ENCODE measurements around the gene EZH2.

The EZH2 gene

DNA sequence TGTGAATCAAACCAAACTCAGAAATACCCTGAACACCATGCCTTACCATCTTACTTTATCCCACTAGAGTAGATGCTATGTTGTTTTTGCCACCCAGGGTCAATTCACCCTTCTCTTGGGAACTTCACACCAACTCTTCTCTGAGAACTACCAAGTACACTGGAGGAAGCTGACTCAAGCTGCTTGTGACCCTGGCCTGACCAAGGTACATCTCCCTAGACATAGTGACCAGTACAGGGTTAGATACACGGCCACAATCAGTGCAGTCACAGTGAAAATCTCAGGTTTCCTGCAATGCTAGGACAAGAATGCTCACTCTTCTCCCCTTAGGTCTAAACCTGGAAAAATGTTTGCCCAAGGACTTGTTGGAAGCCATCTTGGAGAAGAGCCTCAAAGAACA is 31.8 kb downstream of the EZH2 start:
- no peak for DNase-seq

DNA sequence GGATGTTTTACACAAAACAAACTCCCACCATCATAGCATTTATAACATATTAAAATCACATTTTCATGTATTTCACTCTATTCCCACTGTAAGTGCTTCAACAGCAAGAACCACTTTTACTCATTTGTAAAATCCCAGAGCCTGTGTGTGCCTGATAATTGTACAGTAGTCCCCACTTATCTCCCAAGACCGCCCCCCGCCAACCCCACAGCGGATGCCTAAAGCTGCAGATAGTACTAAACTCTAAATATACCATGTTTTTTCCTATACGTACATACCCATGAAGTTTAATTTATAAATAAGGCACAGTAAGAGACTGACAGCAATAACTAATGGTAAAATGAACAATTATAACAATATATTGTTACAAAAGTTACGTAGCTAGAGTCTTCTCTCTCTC is 33.5 kb downstream of the EZH2 start:
- no peak for DNase-seq

DNA sequence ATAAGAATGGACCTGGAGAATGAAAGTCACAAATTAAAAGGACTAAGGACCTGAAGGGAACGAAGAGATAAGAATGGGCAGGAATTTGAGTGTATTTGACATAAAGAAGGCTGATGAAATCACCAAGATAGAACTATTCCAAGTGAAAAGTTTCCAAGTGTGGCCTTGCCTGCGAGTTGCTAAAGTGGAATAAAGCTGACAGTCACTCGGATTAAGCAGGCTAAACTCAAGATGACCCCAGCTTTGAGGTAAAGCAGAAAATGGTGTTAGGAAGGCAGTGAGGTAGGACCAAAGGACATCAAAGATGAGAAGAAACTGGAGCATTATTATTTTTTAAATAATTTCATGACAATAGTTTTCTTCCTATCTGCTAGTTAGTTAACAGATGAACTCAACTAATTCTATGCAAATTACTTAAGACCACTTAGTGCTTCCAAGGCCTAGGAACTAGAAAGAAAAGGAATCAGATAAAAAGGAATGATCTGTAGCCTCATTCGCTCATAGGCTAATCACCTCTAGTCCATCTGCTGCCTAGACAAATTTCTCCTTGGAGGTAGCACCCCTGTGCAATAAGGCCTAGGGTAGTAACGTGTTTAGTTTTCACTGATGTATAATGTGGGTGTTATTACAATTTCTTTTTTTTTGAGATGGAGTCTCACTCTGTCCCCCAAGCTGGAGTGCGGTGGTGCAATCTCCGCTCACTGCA is 34.5 kb downstream of the EZH2 start:
- DNase-seq: no peak

DNA sequence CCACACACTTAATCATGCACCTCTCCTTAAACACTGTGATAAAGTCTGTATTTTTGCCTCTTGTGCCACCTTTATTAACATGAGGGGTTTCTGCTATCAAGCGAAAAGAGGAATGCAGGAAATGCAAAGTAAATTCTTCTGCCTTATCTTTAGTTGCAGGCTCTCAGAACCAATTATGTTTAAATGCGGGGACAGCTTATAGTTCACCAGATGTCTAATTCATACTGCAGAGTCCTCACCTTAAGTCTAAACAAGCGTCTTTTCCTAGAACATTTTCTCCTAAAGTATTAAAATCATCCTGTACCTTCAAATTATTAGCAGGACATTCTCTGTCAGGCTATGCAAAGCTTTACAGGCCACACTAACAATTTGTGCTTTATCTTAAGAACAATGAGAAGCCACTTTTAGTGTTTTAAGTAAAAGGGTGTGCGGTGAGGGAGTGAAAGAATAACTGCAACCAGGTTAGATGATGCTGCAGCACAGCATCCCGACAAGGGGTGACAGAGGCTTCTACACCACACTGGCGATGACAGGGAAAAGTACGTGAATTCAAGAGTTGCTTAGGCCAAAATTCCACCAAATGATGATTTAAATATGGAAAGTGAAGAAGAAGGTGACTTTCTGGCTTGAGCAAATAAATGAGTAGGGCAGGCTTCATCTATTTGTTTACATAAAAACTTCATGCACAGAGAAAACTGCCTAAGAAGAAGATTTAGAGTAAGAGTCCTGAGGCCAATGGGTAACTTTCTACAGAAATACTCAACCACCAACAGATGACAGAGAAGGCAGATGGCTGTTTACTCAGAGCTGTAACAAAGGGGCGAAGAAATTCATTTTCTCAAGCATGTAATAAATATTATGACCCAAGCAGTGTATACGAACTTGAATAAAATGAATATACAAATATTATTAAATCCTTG is 36.0 kb downstream of the EZH2 start:
- DNase-seq: no peak

DNA sequence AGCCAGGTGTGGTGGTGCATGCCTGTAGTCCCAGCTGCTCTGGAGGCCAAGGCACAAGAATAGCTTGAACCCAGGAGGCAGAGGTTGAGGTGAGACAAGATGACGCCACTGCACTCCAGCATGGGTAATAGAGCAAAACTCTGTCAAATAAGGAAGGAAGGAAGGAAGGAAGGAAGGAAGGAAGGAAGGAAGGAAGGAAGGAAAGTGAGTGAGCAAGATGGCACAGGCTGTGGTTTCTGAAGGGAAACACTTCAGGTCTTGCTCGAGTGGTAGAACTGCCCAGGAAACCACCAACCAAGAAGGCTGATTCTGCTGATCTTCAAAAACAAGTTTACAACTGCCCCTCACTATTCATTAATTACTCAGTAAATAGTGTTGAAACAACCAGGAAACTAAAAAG is 45.2 kb downstream of the EZH2 start:
- DNase-seq: no peak

DNA sequence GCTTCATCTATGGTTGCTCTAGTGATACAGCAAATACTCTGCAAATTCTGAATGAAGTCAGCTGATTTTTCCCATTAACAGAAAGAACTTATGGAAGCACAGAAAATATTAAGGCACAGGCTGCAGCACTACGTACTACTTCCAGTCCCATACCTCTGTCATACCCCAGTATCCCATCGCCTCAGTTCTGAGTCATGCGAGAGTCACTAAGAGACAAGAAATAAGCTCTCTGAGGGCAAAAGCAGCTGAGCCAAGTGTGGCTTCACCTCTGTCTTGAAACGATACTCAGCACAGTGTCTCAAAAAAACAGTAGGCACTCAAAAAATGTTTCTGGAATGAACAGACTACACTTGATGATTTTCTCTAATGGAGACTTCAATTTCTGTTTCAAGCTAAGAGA is 48.2 kb downstream of the EZH2 start:
- no peak for DNase-seq

DNA sequence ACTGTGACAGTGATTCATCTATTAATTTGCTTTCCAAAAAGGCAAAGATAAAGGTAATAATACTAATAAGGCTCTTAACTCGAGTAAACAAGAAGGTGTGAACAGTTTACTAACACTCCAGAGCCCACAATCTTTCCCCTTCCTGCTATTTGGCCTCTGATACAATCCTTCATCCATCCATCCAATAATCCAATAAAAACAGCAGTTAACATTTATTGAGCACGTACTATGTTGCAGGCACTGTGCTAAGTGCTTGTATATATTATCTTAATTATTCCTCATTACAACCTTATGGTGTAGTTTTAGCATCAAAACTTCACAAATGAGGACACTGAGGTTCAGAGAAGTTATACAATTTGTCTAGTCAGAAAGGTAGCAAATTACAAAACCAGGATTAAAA is 49.5 kb downstream of the EZH2 start:
- DNase-seq: no peak

DNA sequence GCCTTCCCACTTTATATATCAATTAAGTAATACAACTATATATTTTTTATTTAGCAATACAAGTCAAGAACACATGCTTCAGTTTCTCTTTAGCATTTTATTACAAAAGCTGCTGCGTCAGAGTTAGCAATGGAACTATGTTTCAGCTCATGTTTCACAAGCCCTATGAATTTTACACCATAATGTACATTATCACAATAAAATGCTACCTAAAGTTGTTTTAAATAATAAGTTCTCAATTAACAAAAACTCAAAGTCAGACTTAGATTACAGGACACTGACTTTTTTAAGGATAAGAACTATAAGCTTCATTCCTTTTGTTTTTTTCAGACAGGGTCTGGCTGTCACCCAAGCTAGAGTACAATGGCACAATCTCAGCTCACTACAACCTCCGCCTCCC is 52.3 kb downstream of the EZH2 start:
- no peak for DNase-seq

DNA sequence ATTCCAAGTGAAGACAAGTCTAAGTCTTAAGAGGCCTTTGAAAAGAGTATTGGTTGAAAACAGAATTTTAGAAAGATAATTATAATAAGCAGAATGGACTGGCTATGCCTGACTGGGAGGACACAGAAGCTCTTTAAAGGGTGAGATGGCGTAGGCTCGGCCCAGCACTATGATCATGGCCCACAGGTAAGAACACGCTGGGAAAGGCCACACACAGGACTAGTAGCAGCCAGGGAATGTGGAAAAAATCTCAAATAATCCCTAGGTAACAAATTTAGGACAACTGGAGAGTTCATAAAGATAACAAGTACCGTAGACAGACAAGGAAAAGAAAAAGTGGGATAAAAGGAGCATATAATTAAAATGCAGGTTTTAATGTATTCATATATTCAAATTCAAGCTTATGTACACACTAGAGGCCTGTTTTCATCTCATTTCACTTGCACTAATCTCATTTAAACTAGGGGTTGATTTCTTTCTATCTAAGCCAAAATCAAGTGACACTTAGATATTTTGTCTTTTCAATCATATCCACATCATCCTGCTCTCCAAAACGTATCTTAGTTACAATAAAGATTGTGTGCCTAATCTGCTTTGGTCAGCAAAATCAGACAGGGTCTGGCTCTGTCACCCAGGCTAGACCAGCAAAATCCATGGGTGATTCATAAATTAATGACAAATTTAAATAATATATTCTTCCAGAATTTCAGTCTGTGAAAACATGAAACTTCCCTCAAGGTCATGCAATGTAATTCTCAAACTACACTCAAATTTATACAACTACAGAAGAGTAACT is 53.0 kb downstream of the EZH2 start:
- no peak for DNase-seq

DNA sequence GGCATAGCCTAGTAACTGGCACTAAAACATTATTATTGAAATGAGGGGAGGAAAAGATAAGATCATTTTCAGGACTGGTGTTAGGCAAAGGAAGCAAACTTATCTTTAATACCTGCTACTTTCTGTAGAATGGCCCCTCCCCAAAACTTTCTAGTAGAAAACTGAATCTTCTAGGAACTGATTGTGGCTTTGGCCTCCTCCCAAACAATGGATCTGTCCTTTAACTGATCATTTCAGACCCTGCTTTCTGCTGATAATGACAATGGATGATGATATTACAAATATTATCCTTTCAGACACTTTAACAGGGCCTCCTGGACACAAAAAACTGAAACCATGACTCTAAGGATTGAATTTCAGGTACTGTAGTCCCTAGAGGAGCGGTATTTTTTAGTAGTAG is 55.1 kb downstream of the EZH2 start:
- DNase-seq: no peak

DNA sequence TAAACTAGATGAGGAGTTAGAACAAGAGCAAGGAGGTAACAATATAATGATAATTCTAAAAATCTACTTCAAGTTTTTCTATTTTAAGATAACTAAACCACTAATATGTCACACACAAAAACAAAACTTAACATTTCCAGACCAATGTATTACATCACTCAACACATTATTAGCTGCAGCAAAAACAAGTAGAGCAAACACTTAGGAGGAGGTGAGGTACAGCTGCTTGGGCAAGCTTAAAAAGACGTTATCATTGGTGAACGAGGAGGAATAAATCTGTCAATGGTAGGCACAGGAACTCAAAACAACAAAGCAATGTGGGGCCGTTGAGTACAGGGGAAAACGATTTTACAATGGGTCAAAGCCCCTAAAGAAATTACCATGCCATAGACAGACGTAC is 58.8 kb downstream of the EZH2 start:
- no peak for DNase-seq

DNA sequence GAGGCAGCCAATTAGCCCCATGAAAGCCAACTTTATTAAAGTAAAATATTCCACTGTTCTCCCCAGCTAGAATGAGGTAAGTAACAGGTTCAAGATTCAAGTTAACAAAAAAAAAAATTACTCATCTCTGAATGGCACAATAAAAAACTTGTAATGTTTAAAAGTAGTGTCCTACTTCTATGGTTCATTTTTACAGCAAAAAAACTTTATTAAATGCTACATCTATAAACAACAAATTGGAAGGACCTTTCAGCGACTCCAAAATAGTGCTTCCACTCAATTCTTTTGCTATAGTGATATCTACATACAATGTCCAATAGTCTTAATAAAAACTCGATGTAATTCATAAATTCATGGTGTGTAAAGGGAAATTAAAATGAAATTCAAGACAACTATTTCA is 59.2 kb downstream of the EZH2 start:
- DNase-seq: no peak

DNA sequence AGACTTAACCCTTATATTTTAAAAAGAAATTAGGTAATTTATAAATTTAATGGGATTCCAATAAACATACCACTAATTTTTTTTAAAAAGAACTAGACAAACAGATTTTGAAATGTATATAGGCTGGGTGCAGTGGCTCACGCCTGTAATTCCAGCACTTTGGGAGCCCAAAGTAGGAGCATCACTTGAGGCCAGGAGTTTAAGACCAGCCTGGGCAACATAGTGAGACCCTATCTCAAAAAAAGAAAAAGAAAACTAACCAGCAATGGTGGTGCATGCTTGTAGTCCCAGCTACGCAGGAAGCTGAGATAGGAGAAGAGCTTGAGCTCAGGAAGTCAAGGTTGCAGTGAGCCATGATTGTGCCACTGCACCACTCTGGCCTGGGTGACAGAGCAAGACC is 62.7 kb downstream of the EZH2 start:
- DNase-seq: no peak

DNA sequence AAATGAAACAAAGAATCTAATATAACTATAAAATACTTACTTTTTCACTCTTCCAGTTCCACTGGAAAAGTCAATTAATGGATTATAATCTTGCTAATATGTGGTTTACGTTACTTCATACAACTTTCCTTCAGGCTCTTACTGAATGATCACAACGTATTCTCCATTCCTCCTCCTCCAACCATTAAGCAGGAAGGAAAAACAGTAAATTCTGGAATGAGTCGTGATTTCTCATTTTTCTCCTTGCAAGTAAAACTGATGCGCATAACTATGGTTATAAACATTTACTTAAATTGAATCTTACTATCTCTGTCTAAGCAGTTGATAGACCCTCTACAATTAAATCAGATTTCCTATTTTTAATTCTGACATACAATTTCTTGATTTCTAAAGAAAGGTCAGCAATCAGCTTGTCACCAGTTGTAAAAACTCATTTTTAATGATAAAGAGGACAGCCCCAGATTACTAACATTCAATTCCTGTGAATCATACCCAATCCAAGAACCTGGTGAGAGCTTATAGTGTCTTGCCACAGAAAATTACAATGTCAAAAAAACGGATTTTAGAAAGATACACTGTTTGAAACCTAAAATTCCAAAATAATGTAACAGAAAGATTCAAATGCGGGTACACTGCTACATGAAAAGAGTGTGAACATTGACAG is 64.3 kb downstream of the EZH2 start:
- no peak for DNase-seq

DNA sequence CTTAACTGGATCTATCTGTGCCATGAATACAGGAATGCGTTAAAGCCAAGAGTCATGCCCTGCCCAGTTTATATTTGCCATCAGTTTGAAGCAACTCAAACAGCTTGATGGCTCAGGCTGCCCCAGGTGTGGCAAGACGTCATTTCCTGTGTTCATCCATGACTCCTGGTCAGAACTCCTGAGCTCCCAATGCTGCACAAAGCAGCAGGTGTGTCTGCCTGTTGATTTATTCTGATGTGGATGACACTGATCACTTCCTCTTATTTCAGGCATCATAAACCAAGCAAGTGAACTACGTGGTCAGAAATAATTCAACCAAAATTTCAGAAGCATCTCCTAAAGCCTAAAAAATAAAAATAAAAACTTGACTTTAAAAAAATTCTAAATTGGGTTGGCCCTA is 68.5 kb downstream of the EZH2 start:
- DNase-seq: no peak

DNA sequence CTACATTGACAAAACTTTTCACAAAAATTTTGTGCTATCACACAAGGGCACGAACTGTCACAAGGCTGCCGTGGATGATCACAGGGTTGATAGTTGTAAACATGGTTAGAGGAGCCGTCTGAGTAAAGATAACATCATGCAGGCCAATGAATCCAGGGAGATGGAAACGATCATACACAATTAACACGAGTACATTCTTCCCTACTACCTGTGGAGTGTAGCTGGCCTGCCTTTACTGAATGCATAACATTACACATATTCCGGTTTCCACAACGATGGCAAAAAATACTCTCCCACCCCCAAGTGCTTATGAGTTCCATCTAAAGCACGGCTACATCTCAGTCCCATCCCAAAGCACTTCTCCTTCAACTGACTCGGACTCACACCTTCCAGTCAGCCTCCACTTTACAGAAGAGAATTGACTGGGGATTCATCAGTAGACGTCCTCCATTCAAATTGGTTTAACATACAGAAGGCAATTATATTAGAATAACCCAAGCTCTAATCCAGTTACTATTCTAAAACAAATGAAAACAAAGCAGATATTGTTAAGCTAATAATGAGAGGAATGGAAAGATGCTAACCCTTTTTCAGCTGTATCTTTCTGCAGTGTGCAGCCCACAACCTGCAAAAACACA is 69.0 kb downstream of the EZH2 start:
- no peak for DNase-seq

DNA sequence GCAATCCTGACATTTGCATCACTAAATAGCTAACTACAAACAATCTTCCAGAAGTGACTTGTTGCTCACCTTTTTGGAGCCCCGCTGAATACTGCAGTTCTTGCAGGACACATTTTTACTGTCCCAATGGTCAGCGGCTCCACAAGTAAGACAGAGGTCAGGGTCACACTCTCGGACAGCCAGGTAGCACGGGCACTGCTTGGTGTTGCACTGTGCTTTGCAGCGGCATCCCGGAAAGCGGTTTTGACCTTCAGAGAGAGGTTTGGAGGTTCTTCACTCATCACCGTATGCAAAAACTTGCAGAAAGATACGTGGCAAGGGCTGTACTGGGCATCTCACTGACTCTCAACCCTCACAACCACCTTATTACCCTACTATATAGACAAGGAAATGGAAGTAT is 70.2 kb downstream of the EZH2 start:
- DNase-seq: no peak

DNA sequence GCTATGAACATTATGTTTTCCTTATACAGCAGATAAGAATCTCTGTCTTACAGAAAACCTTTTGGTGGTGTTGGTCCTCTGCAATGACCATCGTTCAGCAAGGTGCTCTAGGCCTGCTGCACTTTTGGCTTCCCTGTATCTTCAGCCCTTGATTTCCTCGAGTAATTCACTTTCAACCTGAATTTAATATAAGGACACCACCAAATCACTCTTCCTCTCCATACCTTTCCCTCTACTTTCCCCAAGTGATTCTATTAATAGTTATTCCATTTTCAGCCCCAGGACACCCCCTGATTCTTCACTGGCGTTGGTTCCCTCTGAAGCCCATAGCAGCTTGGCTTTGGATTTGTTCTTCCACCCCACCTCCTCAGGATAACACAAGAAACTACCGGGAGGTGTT is 72.2 kb downstream of the EZH2 start:
- no peak for DNase-seq

DNA sequence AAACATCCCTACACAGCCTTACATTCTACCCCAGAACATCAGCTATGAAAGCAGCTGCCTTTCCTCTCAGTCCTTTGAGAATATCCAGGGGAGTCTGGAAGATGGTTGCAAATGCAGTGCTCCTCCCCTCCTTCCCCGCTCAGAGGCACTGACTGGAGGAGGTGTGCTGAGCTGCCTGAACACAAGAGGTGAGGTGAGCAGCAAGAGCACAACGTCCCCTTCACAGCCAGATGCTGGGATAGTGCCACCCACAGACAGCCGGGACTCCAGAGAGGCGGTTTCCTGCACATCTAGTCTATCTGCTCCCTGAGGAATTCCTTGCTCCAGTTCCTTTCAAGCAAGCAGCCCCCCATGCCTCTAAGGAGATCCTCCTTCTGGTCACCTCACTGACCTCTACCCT is 74.2 kb downstream of the EZH2 start:
- DNase-seq: no peak

DNA sequence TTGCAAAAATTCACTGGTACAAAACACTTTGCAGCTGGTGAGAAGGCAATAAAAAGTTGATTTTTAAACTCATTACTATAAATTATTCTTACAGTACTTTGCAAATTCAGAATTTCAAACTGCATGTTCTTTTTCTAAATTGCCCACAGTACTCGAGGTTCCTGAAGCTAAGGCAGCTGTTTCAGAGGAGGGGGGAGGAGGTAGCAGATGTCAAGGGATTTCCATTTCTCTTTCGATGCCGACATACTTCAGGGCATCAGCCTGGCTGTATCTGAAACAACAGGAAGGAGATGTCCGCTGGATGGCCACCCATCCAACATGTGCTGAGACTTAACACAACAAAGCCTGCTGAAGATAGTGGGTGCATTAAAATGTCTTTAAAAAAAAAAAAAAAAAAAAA is 76.7 kb downstream of the EZH2 start:
- no peak for DNase-seq

DNA sequence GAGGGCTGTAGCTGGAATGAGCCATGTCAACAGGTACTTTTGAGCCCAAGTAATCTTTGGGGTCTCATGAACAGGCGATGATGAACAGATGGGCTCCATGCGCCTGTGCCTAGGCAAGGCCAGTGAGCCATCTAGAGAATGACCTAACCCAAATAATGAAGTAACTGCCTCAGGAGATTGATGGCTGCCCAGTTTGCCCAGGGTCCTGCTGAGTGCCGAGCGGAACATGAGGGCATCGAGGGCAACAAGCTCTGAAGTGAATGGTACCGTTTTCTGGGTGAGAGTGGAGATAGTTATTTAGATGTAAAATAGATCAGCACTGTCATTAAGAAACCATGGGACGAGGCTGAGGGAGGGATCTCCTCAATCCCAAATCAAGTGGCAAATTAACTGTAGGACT is 77.9 kb downstream of the EZH2 start:
- DNase-seq: no peak

DNA sequence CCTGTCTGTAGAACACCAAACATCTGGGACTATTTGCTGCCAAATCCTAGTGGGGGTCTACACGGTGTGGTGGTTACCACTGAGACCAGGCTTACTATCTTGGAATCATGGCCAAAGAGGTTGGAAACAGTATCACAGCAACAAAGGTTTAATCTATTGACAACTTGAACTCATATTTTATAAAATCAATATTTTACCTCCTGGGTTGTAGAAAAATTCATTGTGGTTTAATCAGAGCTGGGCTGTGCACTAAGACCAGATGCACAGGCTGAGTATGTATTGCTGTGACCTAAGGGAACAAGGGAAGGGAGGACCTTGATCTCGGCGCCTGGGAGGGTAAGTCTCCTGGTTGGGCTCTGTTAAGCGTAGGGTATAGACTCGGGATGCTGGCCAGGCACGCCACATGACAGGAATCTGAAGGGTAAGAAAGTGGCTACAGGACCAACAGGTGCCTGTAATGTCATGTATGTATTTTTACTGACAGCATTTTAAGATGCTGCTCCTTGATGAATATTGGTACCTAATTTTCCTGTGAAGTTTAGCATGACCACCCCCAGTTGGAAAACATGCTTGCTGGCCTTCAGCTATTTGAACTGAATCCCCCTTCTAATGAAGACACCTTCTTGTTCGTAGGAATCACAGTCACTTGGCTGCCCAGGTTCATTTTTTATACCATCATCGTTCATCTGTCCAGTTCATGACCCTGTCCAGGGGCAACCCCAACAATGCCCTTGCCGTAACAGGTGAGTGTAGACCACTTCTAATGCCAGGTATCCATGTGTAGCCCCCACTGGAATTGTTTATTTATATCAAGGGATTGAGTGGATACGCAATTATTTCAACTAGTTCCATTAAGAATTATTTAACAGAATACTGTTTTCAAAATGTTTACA is 79.5 kb downstream of the EZH2 start:
- DNase-seq: no peak
